HepG2 (cell line): ENCODE measurements around the gene TGDS. TPM values are rescaled to one million over a fixed set of nuclear protein-coding genes. Genes with fewer than 3 reads are reported as not detected.

Experiments used
- ATAC-seq: fragments of 200-7000 bp; cut with Tn5 transposase; 3 replicates; pipeline ENCODE4 v1.9.1; 2020; ENCODE audit warnings: mild to moderate bottlenecking, moderate library complexity
- BruUV-seq: library from RNA; stranded (reverse); fragments of 400-500 nt; replicated peaks from 2 replicates; lab custom pipeline; 2021; lab: Mats Ljungman, UMichigan
- CTCF ChIA-PET: fragments of 300-600 bp; formaldehyde crosslinking; extraction: SDS; loops from one replicate; lab custom pipeline; 2021; ENCODE audit warnings: low total read pairs, inconsistent platforms, low intra/inter-chr PET ratio; lab: Yijun Ruan, JAX
- POLR2A ChIA-PET: fragments of 350-600 bp; sonication (Branson Sonifier 250); formaldehyde crosslinking; loops from one replicate; lab custom pipeline; 2020; ENCODE audit warnings: antibody characterized with exemption, inconsistent platforms; lab: Yijun Ruan, JAX
- DNase-seq: peaks from one replicate; pipeline ENCODE4 v3.0.0-alpha.2; 2015; ENCODE audit warnings: low spot score
- FAIRE-seq: peaks from 3 replicates; lab custom pipeline; 2011; peaks lifted over from hg19 to GRCh38; lab: Jason Lieb, UNC
- H2AFZ ChIP-seq: one replicate; pipeline ENCODE4 v1.6.1; 2011; ENCODE audit warnings: low read length, inconsistent platforms
- H3K27ac ChIP-seq: fragments of 300-600 bp; 3 replicates; pipeline ENCODE4 v1.8.0; 2011; ENCODE audit warnings: mixed run types, mild to moderate bottlenecking, mixed read lengths, low read length, inconsistent platforms; ENCODE audit not compliant: insufficient read depth; ENCODE audit errors: extremely low read length
- H3K27me3 ChIP-seq, 2 experiments: fragments of 200-600 bp in 1 of 2; 2 replicates in 1 of 2; 3 replicates in 1 of 2; pipeline versions ENCODE4 v1.6.0 to v1.8.0; 2011; ENCODE audit warnings: low read length in 2 of 2, mild to moderate bottlenecking in 2 of 2, moderate library complexity in 2 of 2, inconsistent platforms in 1 of 2; ENCODE audit not compliant: insufficient read depth in 2 of 2, control insufficient read depth in 1 of 2
- H3K36me3 ChIP-seq, 2 experiments: fragments of 200-600 bp in 1 of 2; replicated peaks in 1 of 2; 2 replicates in 1 of 2; 3 replicates in 1 of 2; pipeline versions ENCODE4 v1.5.1 to v1.8.0; 2011; ENCODE audit warnings: low read length in 2 of 2, inconsistent platforms in 1 of 2; ENCODE audit not compliant: insufficient read depth in 2 of 2, control insufficient read depth in 1 of 2
- H3K4me1 ChIP-seq: 2 replicates; pipeline ENCODE4 v1.5.1; 2012; ENCODE audit warnings: low read length, inconsistent platforms; ENCODE audit not compliant: insufficient read depth
- H3K4me2 ChIP-seq: 2 replicates; pipeline ENCODE4 v1.6.0; 2011; ENCODE audit warnings: low read depth, low read length, inconsistent platforms
- H3K4me3 ChIP-seq, 3 experiments: fragments of 200-600 bp in 1 of 3; sonication (generic), shearing (Covaris generic) in 1 of 3; replicated peaks in 1 of 3; 2 replicates each; pipeline ENCODE4 v1.5.1; 2011 to 2016; ENCODE audit warnings: low read length in 3 of 3, inconsistent platforms in 2 of 3, low read depth in 2 of 3, mild to moderate bottlenecking in 2 of 3, control low read depth in 1 of 3, mixed read lengths in 1 of 3; ENCODE audit not compliant: insufficient read depth in 1 of 3
- H3K79me2 ChIP-seq: one replicate; pipeline ENCODE4 v1.6.1; 2011; ENCODE audit warnings: low read length, inconsistent platforms; ENCODE audit not compliant: insufficient read depth
- H3K9ac ChIP-seq: 2 replicates; pipeline ENCODE4 v1.6.0; 2011; ENCODE audit warnings: mild to moderate bottlenecking, low read depth, low read length, inconsistent platforms; ENCODE audit not compliant: insufficient read depth
- H3K9me3 ChIP-seq: 2 replicates; pipeline ENCODE4 v1.5.1; 2012; ENCODE audit warnings: mild to moderate bottlenecking, low read length
- H4K20me1 ChIP-seq: 2 replicates; pipeline ENCODE4 v1.6.0; 2011; ENCODE audit warnings: inconsistent platforms, mild to moderate bottlenecking, low read length, moderate library complexity; ENCODE audit not compliant: insufficient read depth
- BHLHE40 ChIP-seq: IDR thresholded peaks from 2 replicates; pipeline ENCODE4 v1.6.1; 2011; ENCODE audit warnings: low read length, improper control_type of control experiment
- BRCA1 ChIP-seq: sonication (generic); formaldehyde crosslinking; IDR thresholded peaks from 2 replicates; pipeline ENCODE4 v1.4.0; 2020; ENCODE audit warnings: missing genetic modification reagents
- CEBPB ChIP-seq: IDR thresholded peaks from 2 replicates; pipeline ENCODE4 v1.6.1; 2011; ENCODE audit warnings: low read depth, low read length, improper control_type of control experiment, borderline replicate concordance
- EEA1 ChIP-seq: sonication (generic); formaldehyde crosslinking; IDR thresholded peaks from 2 replicates; pipeline ENCODE4 v1.5.1; 2020; ENCODE audit warnings: mild to moderate bottlenecking, missing genetic modification reagents, borderline replicate concordance
- GFI1 ChIP-seq: sonication (generic); formaldehyde crosslinking; IDR thresholded peaks from 2 replicates; pipeline ENCODE4 v1.5.0; 2020; ENCODE audit warnings: missing genetic modification reagents, mild to moderate bottlenecking, borderline replicate concordance
- NPAS2 ChIP-seq: sonication (generic); formaldehyde crosslinking; IDR thresholded peaks from 2 replicates; pipeline ENCODE4 v1.8.0; 2022; ENCODE audit warnings: mild to moderate bottlenecking, missing genetic modification reagents, borderline replicate concordance
- PCBP1 ChIP-seq: fragments of 200-400 bp; formaldehyde crosslinking; IDR thresholded peaks from 2 replicates; pipeline ENCODE4 v1.6.1; 2017; ENCODE audit warnings: mild to moderate bottlenecking, low read depth, low read length, borderline replicate concordance
- RARA ChIP-seq: IDR thresholded peaks from 2 replicates; pipeline ENCODE4 v1.6.1; 2016; ENCODE audit warnings: missing genetic modification reagents, missing compliant biosample characterization
- SMARCE1 ChIP-seq: fragments of 450-650 bp; IDR thresholded peaks from 2 replicates; pipeline ENCODE4 v1.6.1; 2017; ENCODE audit warnings: borderline replicate concordance
- TRAFD1 ChIP-seq: sonication (generic); formaldehyde crosslinking; IDR thresholded peaks from 2 replicates; pipeline ENCODE4 v1.5.1; 2020; ENCODE audit warnings: missing genetic modification reagents, mild to moderate bottlenecking, borderline replicate concordance
- ZNF263 ChIP-seq: sonication (generic); formaldehyde crosslinking; IDR thresholded peaks from 2 replicates; pipeline ENCODE4 v1.4.0; 2020; ENCODE audit warnings: missing genetic modification reagents
- ZNF383 ChIP-seq: sonication (generic); formaldehyde crosslinking; IDR thresholded peaks from 2 replicates; pipeline ENCODE4 v1.4.0; 2020; ENCODE audit warnings: missing genetic modification reagents, mild to moderate bottlenecking, borderline replicate concordance
- ZNF687 ChIP-seq: sonication (generic); formaldehyde crosslinking; IDR thresholded peaks from 2 replicates; pipeline ENCODE4 v1.5.1; 2020; ENCODE audit warnings: mild to moderate bottlenecking, missing genetic modification reagents, moderate library complexity
- ZNF710 ChIP-seq: sonication (generic); formaldehyde crosslinking; IDR thresholded peaks from 2 replicates; pipeline ENCODE4 v1.5.0; 2020; ENCODE audit warnings: mild to moderate bottlenecking, missing genetic modification reagents, borderline replicate concordance
- ZSCAN5A ChIP-seq: sonication (generic); formaldehyde crosslinking; IDR thresholded peaks from 2 replicates; pipeline ENCODE4 v1.8.0; 2022; ENCODE audit warnings: mild to moderate bottlenecking, missing genetic modification reagents, borderline replicate concordance
- WGBS: methylation state at CpG from one replicate; pipeline ENCODE4 v1.1.6; 2017; ENCODE audit warnings: low lambda C conversion rate; 5-methylcytosine and 5-hydroxymethylcytosine counted together
- in situ Hi-C: cut with HindIII; loops from 2 replicates; pipeline ENCODE4 v1.10.0; 2017; ENCODE audit warnings: low pct_unique_long_range_greater_than_20kb; ENCODE audit not compliant: extremely low pct_ligation_motif_present
- intact Hi-C: fragments of 100-400 bp; cut with micrococcal nuclease; formaldehyde crosslinking; loops from one replicate; pipeline ENCODE4 v1.10.0; 2022; ENCODE audit not compliant: unreplicated experiment
- polyA plus RNA-seq, 8 experiments: library from polyadenylated mRNA; depleted of rRNA in 3 of 8; stranded (reverse) in 7 of 8; unstranded in 1 of 8; fragments of >200 nt; fragmentation: Illumina TruSeq in 4 of 8; extraction: Trizol in 4 of 8; gene quantifications; 2 replicates each; pipeline versions ENCODE4 v1.2.1 to v1.2.3, GENCODE V29; 2011 to 2016; ENCODE audit warnings: low read depth in 4 of 8, missing spikeins in 1 of 8, mixed read lengths in 1 of 8; ENCODE audit not compliant: insufficient read depth in 1 of 8
- total RNA-seq, 5 experiments: library from RNA; depleted of rRNA; stranded (reverse); fragments of >200 nt; fragmentation: Illumina TruSeq; extraction: Trizol; gene quantifications; 2 replicates each; pipeline ENCODE4 v1.2.3, GENCODE V29; 2016; ENCODE audit warnings: low read depth in 1 of 5

The TGDS gene
- total and polyA plus RNA-seq, 2 of the 13 experiments (the other 11 are each of a cell fraction or from before 2014, with no cell fraction given), result 15.5 to 17.9 TPM

- no peak for TF ChIP-seq TRAFD1 (CRISPR knock-in tag)
- TF ChIP-seq GFI1, result no peak
- TF ChIP-seq ZNF710 (CRISPR knock-in tag), result no peak
- TF ChIP-seq, all 625 proteins: peak for 0
Measured at GRCh38 chr13:94567581-94567980, 28.4 kb downstream of the TGDS start (continued).

GRCh38 chr13:94561126-94561525, 34.8 kb downstream of the TGDS start:
- no peaks in the 10 kb centered on the region for H3K79me2 ChIP-seq
- H3K27me3 ChIP-seq, result no peaks in the 10 kb centered on the region
- H3K4me3 ChIP-seq, result no peak overlapping the region
- ChIA-PET CTCF (no interaction called here), POLR2A (no interaction called here)
- no peaks in the 10 kb centered on the region for H3K36me3 ChIP-seq
- H3K9ac ChIP-seq, result no peak overlapping the region
- 96% methylated on average over 3 of the region's 3 CpGs for WGBS
- BruUV-seq, result no TSS peak
- DNase-seq (no peak), ATAC-seq (no peak), FAIRE-seq (no peak)
- H3K9me3 ChIP-seq, result no peaks in the 10 kb centered on the region
- in situ Hi-C loops, result no loop called here
- peaks cover 9% of the 10 kb centered on the region for H3K4me1 ChIP-seq
- H4K20me1 ChIP-seq, result no peaks in the 10 kb centered on the region
- H3K4me2 ChIP-seq, result no peak overlapping the region
- H2AFZ ChIP-seq, result no peak overlapping the region
- intact Hi-C loops, result no loop called here
- H3K27ac ChIP-seq, result no peak overlapping the region
- TF ChIP-seq PCBP1 (no peak), CEBPB (no peak), ZNF263 (CRISPR knock-in tag) (no peak), BHLHE40 (no peak), RARA (CRISPR knock-in tag) (no peak), ZSCAN5A (CRISPR knock-in tag) (no peak), SMARCE1 (no peak), NPAS2 (CRISPR knock-in tag) (no peak), BRCA1 (CRISPR knock-in tag) (no peak), EEA1 (CRISPR knock-in tag) (no peak), ZNF383 (CRISPR knock-in tag) (no peak), ZNF687 (CRISPR knock-in tag) (no peak)
